Neural cell (in vitro differentiated cells): Measurements from ENCODE around the gene TGFA.

ENCODE experiments used
- EP300 ChIP-seq: fragments of 450-650 bp; conservative IDR thresholded peaks from 2 replicates; pipeline ENCODE4 v1.6.1; 2014; ENCODE audit warnings: antibody characterized with exemption, mild to moderate bottlenecking, moderate library complexity; ENCODE audit not compliant: poor library complexity, severe bottlenecking
- EZH2 ChIP-seq: fragments of 200-600, 300-800 bp; shearing (Covaris generic), sonication (generic); IDR thresholded peaks from 2 replicates; pipeline ENCODE4 v1.6.1; 2014; ENCODE audit warnings: antibody characterized with exemption, low read length, borderline replicate concordance, mild to moderate bottlenecking; ENCODE audit not compliant: insufficient read depth, poor library complexity, severe bottlenecking
- POLR2AphosphoS5 ChIP-seq: IDR thresholded peaks from 2 replicates; pipeline ENCODE4 v1.6.1; 2012
- RAD21 ChIP-seq: fragments of 450-650 bp; conservative IDR thresholded peaks from 2 replicates; pipeline ENCODE4 v1.6.1; 2014; ENCODE audit warnings: antibody characterized with exemption, mild to moderate bottlenecking, moderate library complexity
- TF ChIP-seq, protein P1 (sequence below): fragments of 450-650 bp; IDR thresholded peaks from 2 replicates; pipeline ENCODE4 v1.5.1; 2014; ENCODE audit warnings: antibody characterized with exemption, mild to moderate bottlenecking, moderate library complexity; ENCODE audit not compliant: poor library complexity, severe bottlenecking

DNA sequence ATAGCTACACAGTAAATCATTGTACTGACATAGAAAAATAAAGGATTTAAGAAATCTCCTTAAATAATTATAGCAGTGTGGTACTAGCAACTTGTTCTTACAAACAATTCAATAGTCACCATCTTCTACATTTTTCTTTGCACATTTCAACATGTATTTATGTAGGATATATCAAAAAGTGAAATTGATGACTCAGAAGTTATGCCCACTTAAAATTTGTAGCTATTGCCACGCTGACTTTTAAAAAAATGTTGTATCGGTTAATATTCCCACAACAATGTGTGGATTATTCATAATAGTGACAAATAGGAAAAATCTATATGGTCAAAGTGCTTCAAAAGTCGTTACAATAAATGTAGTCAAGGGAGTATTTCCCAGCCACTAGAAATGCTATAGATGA is 6.7 kb downstream of the TGFA start:
- TF ChIP-seq, protein P1, sequence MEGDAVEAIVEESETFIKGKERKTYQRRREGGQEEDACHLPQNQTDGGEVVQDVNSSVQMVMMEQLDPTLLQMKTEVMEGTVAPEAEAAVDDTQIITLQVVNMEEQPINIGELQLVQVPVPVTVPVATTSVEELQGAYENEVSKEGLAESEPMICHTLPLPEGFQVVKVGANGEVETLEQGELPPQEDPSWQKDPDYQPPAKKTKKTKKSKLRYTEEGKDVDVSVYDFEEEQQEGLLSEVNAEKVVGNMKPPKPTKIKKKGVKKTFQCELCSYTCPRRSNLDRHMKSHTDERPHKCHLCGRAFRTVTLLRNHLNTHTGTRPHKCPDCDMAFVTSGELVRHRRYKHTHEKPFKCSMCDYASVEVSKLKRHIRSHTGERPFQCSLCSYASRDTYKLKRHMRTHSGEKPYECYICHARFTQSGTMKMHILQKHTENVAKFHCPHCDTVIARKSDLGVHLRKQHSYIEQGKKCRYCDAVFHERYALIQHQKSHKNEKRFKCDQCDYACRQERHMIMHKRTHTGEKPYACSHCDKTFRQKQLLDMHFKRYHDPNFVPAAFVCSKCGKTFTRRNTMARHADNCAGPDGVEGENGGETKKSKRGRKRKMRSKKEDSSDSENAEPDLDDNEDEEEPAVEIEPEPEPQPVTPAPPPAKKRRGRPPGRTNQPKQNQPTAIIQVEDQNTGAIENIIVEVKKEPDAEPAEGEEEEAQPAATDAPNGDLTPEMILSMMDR: no peak
- no peak for TF ChIP-seq EP300
- no peak for TF ChIP-seq POLR2AphosphoS5
- no peak for TF ChIP-seq EZH2
- no peak for TF ChIP-seq RAD21
